Measurements from ENCODE around the gene INPP5B. TPM values are rescaled to one million over a fixed set of nuclear protein-coding genes. Genes with fewer than 3 reads are reported as not detected.

The INPP5B gene
- total and polyA plus RNA-seq, 2 donors from 2014 or later = 8.4 to 32.9 TPM

- peak in 2 of 5 donors; percentile 24 to 30 for DNase-seq
- no peak for TF ChIP-seq CTCF (IDR thresholded peaks at IDR 0.05; ENCODE audit: borderline replicate concordance, extremely low read depth, insufficient read depth)
- H3K36me3 ChIP-seq (ENCODE audit: control insufficient read depth in 2 of 3, insufficient read depth in 3 of 3, low read length in 3 of 3) = peaks cover 0 to 15% (median 12%) of the 10 kb centered on the region in 3 donors
- no peak overlapping the region for H3K27ac ChIP-seq (ENCODE audit: low read depth in 2 of 2, low read length in 2 of 2)
- H3K9ac ChIP-seq (ENCODE audit: low read length in 3 of 3) = no peak overlapping the region
- H3K9me3 ChIP-seq (ENCODE audit: control insufficient read depth in 2 of 3, insufficient read depth in 1 of 3, low read length in 3 of 3) = no peaks in the 10 kb centered on the region
- no peaks in the 10 kb centered on the region for H3K27me3 ChIP-seq (ENCODE audit: control insufficient read depth, insufficient read depth, low read length)
- H3K4me3 ChIP-seq (ENCODE audit: low read length in 3 of 3) = no peak overlapping the region
- H3K4me1 ChIP-seq (ENCODE audit: control insufficient read depth in 2 of 3, insufficient read depth in 2 of 3, low read depth in 1 of 3, low read length in 3 of 3) = peaks cover 0 to 6% (median 4%) of the 10 kb centered on the region in 3 donors
- intact Hi-C loops (cut with DNase I) = no loop called here
- no peak for FAIRE-seq
Observed at GRCh38 chr1:37954316-37954971, 7.6 kb upstream of the INPP5B start.

- no peaks in the 10 kb centered on the region for H3K9me3 ChIP-seq (ENCODE audit: control insufficient read depth in 2 of 3, insufficient read depth in 1 of 3, low read length in 3 of 3)
- no peak for FAIRE-seq
- H3K27ac ChIP-seq (ENCODE audit: low read depth in 2 of 2, low read length in 2 of 2) = no peak overlapping the region
- H3K27me3 ChIP-seq (ENCODE audit: control insufficient read depth, insufficient read depth, low read length) = no peaks in the 10 kb centered on the region
- no peak for TF ChIP-seq CTCF (IDR thresholded peaks at IDR 0.05; ENCODE audit: borderline replicate concordance, extremely low read depth, insufficient read depth)
- no peak for DNase-seq
- no peak overlapping the region for H3K9ac ChIP-seq (ENCODE audit: low read length in 3 of 3)
- no peak overlapping the region for H3K4me3 ChIP-seq (ENCODE audit: low read length in 3 of 3)
- H3K36me3 ChIP-seq (ENCODE audit: control insufficient read depth in 2 of 3, insufficient read depth in 3 of 3, low read length in 3 of 3) = peaks cover 0 to 5% (median 3%) of the 10 kb centered on the region in 3 donors
- peaks cover 0 to 6% (median 4%) of the 10 kb centered on the region in 3 donors for H3K4me1 ChIP-seq (ENCODE audit: control insufficient read depth in 2 of 3, insufficient read depth in 2 of 3, low read depth in 1 of 3, low read length in 3 of 3)
- intact Hi-C loops (cut with DNase I) = no loop called here
Observed at GRCh38 chr1:37952738-37953137, 5.9 kb upstream of the INPP5B start.

GRCh38 chr1:37951783-37952624 is 5.2 kb upstream of the INPP5B start:
- Histone ChIP-seq H3K36me3 (ENCODE audit: control insufficient read depth in 2 of 3, insufficient read depth in 3 of 3, low read length in 3 of 3) (no peaks in the 10 kb centered on the region), H3K27ac (ENCODE audit: low read depth in 2 of 2, low read length in 2 of 2) (no peak overlapping the region), H3K4me3 (ENCODE audit: low read length in 3 of 3) (no peak overlapping the region), H3K4me1 (ENCODE audit: control insufficient read depth in 2 of 3, insufficient read depth in 2 of 3, low read depth in 1 of 3, low read length in 3 of 3) (peaks cover 0 to 6% (median 4%) of the 10 kb centered on the region in 3 donors), H3K27me3 (ENCODE audit: control insufficient read depth, insufficient read depth, low read length) (no peaks in the 10 kb centered on the region), H3K9ac (ENCODE audit: low read length in 3 of 3) (no peak overlapping the region), H3K9me3 (ENCODE audit: control insufficient read depth in 2 of 3, insufficient read depth in 1 of 3, low read length in 3 of 3) (no peaks in the 10 kb centered on the region)
- intact Hi-C loops (cut with DNase I) = no loop called here
- DNase-seq (no peak), FAIRE-seq (no peak)
- no peak for TF ChIP-seq CTCF (IDR thresholded peaks at IDR 0.05; ENCODE audit: borderline replicate concordance, extremely low read depth, insufficient read depth)

All from kidney (tissue), 14 donors.